Stimulated activated CD8-positive, alpha-beta memory T cell treated with anti-CD3 and anti-CD28 coated beads, Interleukin-15, amount 100 ng/mL, for 48 hours (primary cell): ENCODE results near the gene IFI6.
"Not testable (repeated sequence)": the region's sequence is repeated elsewhere in the genome, so short reads cannot be mapped to it uniquely, and the experiment has no call there.

ENCODE experiments used
- DNase-seq, 2 donors: peaks; one replicate each; pipeline ENCODE4 v3.0.0-alpha.2; 2020; ENCODE audit warnings: low read depth in 2 of 2

The IFI6 gene

GRCh38 chr1:27628712-27629111, 43.3 kb downstream of the IFI6 start:
- no peak for DNase-seq

- DNase-seq = not testable (repeated sequence)
These were observed 44.3 kb downstream of the IFI6 start for GRCh38 chr1:27627733-27628132.

- DNase-seq = no peak
These were observed 44.9 kb downstream of the IFI6 start for GRCh38 chr1:27627061-27627460.

- no peak for DNase-seq
These were observed 45.7 kb downstream of the IFI6 start for GRCh38 chr1:27626031-27626935.

- no peak for DNase-seq
These were observed 47.4 kb downstream of the IFI6 start for GRCh38 chr1:27624467-27625178.

- no peak for DNase-seq
These were observed 48.4 kb downstream of the IFI6 start for GRCh38 chr1:27623327-27624212.

GRCh38 chr1:27622828-27623227, 49.2 kb downstream of the IFI6 start:
- DNase-seq = no peak

GRCh38 chr1:27621051-27621920, 50.7 kb downstream of the IFI6 start:
- DNase-seq = no peak

- DNase-seq = not testable (repeated sequence)
These were observed 52.1 kb downstream of the IFI6 start for GRCh38 chr1:27619782-27620438.

GRCh38 chr1:27618341-27619082, 53.5 kb downstream of the IFI6 start:
- no peak for DNase-seq

- DNase-seq = no peak
These were observed 54.6 kb downstream of the IFI6 start for GRCh38 chr1:27617420-27617819.

GRCh38 chr1:27616441-27616840, 55.6 kb downstream of the IFI6 start:
- DNase-seq = no peak
